Stimulated activated CD4-positive, alpha-beta T cell treated with anti-CD3 and anti-CD28 coated beads, Interleukin-1b, Interleukin-23, amount 100 ng/mL, for 48 hours (primary cell): ENCODE measurements around the gene PRMT2.
"Not testable (repeated sequence)": the region's sequence is repeated elsewhere in the genome, so short reads cannot be mapped to it uniquely, and the experiment has no call there.

ENCODE experiments used
- DNase-seq: peaks from one replicate; pipeline ENCODE4 v3.0.0-alpha.2; 2020

Gene PRMT2

DNA sequence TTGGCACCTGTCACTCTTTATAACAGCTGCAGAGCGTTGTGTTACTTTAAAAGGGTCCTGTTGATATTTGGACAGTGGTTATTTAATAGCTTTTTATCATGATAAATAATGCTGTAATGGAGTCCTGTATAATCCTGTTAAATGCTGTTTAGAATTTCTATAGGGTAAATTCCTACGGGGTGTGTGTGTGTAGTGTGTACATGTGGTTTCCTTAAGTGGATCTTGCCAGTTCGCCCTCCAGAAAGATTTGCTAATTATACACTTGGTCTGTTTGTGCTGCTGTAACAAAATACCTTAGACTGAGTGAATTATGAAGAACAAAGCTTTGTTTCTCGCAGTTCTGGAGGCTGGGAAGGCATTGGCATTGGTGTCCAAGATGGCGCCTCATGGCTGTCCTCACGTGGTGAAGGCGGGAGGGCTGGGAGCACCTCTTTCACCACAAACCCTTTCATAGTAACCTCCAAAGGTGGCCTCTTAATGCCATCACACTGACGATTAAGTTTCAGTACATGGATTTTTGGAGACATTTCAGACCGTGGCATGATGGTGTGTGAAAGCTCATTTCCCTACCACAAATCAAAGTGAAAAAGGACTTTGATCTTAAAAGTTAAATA is 11.2 kb downstream of the PRMT2 start:
- no peak for DNase-seq

DNA sequence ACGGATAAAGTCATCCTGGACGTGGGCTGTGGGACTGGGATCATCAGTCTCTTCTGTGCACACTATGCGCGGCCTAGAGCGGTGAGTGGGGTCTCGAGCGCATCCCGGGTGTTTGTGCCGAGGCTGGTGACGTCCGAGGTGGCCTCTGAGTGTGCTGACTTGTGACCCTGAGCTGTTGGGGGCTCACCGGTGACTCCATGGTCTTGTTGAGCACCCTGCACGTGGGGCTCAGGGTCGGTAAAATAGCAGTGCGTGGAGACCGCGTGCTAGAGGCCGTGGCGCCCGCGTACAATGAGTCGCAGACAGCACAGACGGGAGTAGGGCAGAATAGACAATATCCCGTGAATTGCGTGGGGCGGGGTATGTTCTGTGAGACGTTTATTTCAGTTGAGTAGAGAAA is 13.1 kb downstream of the PRMT2 start:
- DNase-seq, result no peak

- no peak for DNase-seq
Measured at GRCh38 chr21:46649356-46649755, 13.9 kb downstream of the PRMT2 start.

GRCh38 chr21:46650476-46651098 is 15.1 kb downstream of the PRMT2 start:
- DNase-seq, result no peak

DNA sequence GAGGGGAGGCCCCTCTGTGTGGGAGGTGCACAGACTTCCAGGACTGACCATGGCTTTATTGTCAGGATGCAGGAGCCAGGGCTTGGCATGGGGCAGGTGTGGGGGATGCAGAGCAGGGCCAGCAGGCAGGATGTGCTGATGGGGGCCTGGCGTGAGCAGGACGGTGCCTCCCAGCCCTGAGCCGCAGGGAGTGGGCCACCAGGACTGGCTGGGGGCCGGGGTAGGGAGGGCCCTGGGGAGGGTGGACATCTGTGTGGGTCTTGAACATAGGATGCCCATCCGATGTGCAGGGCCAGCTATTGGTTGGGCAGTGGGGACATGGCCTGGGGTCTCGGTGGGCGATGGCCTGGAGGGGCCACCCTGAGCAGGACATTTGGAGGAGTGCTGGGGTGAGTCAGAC is 15.6 kb downstream of the PRMT2 start:
- DNase-seq, result no peak

GRCh38 chr21:46655230-46655629 is 19.8 kb downstream of the PRMT2 start:
- DNase-seq, result no peak

- no peak for DNase-seq
Measured at GRCh38 chr21:46656820-46657219, 21.3 kb downstream of the PRMT2 start.

GRCh38 chr21:46660505-46660904 is 25.0 kb downstream of the PRMT2 start:
- no peak for DNase-seq

DNA sequence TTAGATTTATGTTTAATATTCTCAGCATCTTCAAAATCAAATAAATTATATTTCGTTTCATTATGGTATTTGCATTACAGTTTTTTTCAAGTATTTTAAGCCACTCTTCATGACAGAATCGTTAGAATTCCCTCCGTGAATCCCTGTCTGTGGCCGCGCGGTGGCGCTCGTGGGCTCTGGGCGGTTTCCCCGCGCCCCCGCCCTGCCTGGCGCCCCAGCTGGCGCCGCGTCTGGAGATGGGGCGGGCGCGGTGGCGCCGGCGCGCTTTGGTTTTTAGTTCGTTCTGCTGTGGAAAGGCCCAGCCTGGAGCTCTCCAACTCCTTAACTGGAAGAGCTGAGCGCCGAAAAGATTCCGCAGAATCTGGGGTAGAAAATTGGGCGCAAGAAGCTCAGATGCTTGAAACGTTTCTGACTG is 25.7 kb downstream of the PRMT2 start:
- DNase-seq, result no peak

- DNase-seq, result no peak
Measured at GRCh38 chr21:46661642-46662366, 26.3 kb downstream of the PRMT2 start.

- DNase-seq, result no peak
Measured at GRCh38 chr21:46662367-46662654, 26.8 kb downstream of the PRMT2 start.

DNA sequence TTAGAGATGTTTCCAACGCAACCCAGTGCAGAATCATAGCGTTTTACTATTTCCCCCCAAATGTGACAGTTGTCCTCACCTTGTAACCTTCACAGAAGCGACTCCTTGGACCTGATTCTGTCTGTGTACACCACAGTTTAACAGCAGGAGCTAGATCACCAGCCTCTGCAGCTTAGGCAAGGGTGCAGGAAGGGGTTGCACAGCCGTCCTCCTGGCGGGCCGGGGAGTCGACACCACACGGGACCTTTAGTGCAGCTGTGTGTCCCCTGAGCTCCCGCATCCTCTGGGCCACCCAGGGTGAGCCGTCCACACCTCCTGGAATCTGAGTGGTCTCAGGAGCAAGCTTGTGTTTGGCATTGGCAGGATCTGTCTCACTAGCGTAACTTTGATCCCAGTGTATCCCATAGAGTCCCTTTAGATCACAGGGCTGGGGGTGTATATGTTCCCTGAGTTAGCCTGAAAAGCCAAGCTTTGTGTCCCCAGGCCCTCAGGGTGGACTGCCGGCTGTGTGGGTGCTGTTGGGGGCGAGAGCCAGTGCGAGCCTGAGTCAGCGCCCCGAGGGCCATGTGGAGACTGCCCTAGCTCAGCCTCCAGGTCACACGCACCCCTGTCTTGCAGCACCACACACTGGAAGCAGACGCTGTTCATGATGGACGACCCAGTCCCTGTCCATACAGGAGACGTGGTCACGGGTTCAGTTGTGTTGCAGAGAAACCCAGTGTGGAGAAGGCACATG is 27.5 kb downstream of the PRMT2 start:
- DNase-seq, result no peak

DNA sequence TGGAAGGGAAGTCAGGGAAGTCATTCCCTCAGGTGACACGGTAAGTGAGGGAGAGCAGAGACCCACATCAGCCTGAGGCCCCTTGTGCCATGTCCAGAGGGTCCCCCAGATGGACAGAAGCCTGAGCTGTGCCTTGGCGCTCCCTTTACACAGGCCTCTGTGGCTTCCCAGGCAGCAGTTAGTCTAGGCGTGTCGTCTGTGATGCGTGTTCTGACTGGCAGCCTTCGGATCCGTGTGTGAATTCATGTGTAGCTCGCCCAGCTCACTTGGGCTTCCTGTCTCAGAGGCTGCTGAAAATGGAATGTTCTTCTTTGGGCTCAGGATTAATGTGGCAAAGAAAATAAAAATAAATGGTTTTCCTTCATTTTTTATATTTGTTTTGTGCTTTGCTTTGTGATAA is 28.3 kb downstream of the PRMT2 start:
- DNase-seq, result no peak

DNA sequence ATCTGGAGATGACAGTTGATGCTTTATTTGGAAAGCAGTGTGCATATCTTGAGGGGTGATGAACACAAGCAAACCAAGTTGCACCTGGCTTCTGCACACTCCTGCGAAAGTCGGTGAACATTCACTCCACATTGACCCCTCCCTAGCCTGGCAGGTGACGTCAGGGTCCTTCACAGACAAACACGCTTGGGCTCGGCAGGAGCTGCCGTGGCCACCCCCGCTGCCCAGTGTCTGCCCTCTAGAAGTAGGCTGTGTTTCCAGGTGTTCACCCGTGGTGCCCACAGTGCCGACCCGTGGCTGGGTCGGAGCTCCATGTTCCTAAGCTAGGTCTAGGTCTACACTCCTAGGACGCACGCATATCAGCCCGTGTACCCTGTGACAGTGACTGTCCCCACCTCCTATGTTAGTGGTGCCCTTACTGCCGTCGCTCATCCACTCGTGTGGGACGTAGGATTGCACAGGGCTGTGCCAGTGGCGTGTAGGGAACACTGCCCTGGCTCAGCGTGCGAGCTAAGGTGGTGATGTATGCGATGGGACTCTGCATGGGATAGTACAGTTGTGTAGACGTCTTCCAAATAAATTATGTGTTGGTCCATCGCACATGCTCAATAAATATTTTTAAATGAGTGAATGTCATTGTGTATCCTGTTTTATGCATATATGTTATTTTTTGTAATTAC is 29.0 kb downstream of the PRMT2 start:
- DNase-seq, result no peak

DNA sequence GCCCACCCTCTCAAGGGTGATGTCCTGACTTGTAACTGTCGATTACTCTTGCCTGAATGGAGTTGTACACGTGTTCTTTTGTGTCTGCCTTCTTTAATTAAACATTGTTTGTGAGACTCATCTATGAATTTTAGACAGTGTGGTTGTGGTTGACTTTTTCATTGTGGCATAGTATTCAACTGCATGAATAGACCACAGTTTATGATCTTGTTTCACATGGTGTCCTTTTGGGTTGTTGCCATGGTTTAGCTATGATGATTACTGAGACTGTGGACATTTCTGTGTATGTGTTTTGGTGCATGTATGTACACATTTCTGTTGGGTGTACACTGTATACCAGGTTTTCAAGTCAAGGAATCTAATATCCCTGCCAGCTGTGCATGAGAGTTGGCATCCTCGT is 30.1 kb downstream of the PRMT2 start:
- no peak for DNase-seq

DNA sequence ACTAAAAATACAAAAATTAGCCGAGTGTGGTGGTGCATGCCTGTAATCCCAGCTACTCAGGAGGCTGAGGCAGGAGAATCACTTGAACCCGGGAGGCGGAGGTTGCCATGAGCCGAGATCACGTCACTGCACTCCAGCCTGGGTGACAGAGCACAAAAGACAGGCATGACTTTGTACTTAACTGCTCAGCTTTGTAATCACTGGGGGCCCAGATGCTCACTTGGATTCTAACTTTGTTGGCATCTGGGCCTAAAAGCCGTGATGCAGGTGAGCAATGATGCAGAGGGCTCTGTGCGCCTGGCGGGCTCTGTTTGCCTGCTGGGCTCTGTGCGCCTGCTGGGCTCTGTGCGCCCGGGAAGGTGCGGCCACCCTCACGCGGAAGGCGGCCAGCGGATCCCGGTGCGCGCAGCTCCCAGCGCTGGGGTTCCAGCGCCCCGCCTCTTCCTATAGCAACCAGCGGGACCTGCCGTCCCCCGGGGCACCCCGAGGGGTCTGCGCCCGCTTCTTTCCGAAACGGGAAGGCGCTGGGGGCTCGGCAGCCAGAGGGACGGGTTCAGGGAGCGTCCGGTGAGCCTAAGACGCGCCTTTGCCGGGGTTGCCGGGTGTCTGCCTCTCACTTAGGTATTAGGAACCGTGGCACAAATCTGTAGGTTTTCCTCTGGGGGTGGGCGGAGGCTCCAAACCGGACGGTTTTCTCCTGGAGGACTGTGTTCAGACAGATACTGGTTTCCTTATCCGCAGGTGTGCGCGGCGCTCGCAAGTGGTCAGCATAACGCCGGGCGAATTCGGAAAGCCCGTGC is 31.7 kb downstream of the PRMT2 start:
- DNase-seq, result peak; percentile 13

- no peak for DNase-seq
Measured at GRCh38 chr21:46667741-46668380, 32.4 kb downstream of the PRMT2 start.

DNA sequence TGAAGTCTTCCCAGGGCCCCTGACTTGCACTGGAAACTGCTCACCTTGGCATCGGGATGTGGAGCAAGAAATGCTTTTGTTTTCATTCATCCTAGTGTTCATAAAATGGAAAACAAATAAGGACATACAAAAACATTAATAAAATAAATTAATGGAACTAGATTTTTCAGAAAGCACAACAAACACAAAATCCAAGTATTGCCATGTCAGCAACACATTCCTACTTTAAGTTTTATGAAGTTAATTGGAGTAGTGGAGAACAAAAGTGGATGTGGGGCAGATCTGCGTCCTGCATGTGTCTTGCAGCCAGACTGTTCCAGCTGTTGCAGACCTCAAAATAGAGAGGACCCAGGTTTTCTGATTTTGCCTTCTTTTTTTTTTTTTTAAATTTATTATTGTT is 32.9 kb downstream of the PRMT2 start:
- DNase-seq, result no peak

GRCh38 chr21:46668904-46669303 is 33.4 kb downstream of the PRMT2 start:
- not testable (repeated sequence) for DNase-seq

GRCh38 chr21:46674430-46675007 is 39.0 kb downstream of the PRMT2 start:
- DNase-seq, result no peak

- DNase-seq, result no peak
Measured at GRCh38 chr21:46675595-46676280, 40.3 kb downstream of the PRMT2 start.
